WI38 (cell line): ENCODE results near the gene MGAM2.
"Not testable (repeated sequence)": the region's sequence is repeated elsewhere in the genome, so short reads cannot be mapped to it uniquely, and the experiment has no call there.

Experiments
- H3K4me3 ChIP-seq: 2 replicates; pipeline ENCODE4 v1.5.1; 2011; ENCODE audit warnings: low read depth, mild to moderate bottlenecking, control low read depth, low read length
- TF ChIP-seq, protein P1 (sequence below): IDR thresholded peaks from 2 replicates; pipeline ENCODE4 v1.5.1; 2012; ENCODE audit warnings: low read depth, mild to moderate bottlenecking, control low read depth, low read length

The MGAM2 gene

DNA sequence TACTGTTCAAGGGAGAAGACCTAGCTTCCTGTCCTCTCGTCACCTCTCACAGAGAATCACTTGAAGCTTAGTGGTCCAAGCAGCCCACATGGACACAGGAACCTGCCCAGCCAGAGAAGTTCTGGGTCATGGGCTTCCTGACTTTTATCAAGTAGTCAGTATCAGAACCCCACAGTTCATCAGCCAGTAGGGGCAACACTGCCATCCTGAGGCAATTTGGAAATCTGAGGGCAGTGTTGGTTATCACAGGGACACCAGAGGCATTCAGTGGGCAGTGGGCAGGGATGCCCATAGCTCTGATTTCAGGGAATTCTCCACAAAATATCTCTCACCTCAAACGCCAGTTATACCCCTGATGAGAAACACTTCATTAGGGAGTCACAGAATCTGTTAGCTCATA is 22.5 kb upstream of the MGAM2 start:
- TF ChIP-seq, protein P1, sequence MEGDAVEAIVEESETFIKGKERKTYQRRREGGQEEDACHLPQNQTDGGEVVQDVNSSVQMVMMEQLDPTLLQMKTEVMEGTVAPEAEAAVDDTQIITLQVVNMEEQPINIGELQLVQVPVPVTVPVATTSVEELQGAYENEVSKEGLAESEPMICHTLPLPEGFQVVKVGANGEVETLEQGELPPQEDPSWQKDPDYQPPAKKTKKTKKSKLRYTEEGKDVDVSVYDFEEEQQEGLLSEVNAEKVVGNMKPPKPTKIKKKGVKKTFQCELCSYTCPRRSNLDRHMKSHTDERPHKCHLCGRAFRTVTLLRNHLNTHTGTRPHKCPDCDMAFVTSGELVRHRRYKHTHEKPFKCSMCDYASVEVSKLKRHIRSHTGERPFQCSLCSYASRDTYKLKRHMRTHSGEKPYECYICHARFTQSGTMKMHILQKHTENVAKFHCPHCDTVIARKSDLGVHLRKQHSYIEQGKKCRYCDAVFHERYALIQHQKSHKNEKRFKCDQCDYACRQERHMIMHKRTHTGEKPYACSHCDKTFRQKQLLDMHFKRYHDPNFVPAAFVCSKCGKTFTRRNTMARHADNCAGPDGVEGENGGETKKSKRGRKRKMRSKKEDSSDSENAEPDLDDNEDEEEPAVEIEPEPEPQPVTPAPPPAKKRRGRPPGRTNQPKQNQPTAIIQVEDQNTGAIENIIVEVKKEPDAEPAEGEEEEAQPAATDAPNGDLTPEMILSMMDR = no peak
- H3K4me3 ChIP-seq = no peak overlapping the region

DNA sequence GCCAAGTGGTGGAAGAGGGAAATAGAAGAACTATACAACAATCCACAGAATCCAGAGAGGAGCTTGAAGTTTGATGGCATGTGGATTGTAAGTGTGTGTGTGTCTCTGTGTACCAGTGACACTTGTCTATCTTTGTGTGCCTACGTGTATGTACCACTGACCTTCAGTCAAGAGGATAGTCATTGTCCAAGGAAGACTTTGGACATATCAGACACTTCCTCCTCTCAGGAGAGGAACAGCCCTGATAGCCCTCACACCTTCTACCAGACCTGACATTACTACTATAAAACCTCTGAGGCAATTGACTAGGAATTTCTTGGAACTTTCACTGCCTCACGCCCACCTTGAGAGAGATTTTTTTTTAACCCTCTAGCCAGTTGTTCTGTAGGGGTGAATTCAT is 19.6 kb upstream of the MGAM2 start:
- TF ChIP-seq, protein P1 = no peak
- H3K4me3 ChIP-seq = no peak overlapping the region

DNA sequence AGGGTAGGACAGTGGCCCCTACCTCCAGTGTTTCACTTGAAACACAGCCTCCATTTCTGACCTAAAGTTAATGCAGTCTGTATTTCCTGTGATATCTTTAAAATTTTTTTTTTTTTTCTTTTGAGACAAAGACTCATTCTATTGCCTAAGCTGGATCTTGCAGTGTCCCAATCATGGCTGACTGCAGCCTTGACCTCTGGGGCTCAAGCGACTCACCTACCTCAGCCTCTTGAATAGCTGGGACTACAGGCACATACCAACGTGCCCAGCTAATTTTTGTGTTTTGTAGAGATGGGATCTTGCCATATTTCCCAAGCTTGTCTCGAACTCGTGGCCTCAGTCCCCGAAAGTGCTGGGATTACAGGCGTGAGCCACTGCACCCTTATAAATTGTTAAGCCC is 16.7 kb upstream of the MGAM2 start:
- TF ChIP-seq, protein P1 = no peak
- H3K4me3 ChIP-seq = no peak overlapping the region

- H3K4me3 ChIP-seq = no peak overlapping the region
- TF ChIP-seq, protein P1 = no peak
Observed at GRCh38 chr7:142097571-142097970, 13.9 kb upstream of the MGAM2 start.

GRCh38 chr7:142098004-142098403 is 13.5 kb upstream of the MGAM2 start:
- TF ChIP-seq, protein P1 = no peak
- H3K4me3 ChIP-seq = no peak overlapping the region

DNA sequence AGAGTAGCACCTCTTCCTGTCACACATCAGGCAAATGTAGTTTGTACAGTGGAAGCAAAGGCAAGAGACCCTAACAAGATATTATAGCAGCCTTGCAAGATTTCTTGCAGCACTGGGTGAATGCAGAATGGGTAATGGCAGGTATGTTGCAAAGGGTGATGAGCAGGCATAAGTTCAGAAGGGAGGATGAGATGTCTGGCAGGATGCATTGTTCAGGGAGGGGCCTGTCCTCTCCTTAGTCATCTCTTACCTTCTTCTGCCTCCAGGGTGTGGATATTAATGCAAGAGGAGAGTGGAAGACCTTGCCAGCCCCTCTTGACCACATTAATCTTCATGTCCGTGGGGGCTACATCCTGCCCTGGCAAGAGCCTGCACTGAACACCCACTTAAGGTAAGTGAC is 12.2 kb upstream of the MGAM2 start:
- not testable (repeated sequence) for H3K4me3 ChIP-seq

DNA sequence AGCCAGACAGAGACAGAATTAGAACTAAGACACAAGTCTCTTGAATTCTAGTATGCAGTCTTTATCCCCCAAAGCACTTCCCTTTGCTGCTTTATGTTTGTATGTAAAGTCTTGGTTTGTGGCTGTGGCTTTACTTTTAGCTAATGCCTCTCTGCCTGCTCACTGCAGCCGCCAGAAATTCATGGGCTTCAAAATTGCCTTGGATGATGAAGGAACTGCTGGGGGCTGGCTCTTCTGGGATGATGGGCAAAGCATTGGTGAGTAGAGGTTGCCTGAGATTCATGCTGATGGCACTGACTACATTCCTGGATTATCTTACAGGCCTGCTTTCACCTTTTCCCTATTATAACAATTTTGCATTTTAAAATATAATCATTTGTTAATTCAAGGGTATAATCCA is 10.9 kb upstream of the MGAM2 start:
- TF ChIP-seq, protein P1 = no peak
- no peak overlapping the region for H3K4me3 ChIP-seq

- not testable (repeated sequence) for H3K4me3 ChIP-seq
Observed at GRCh38 chr7:142101794-142102193, 9.7 kb upstream of the MGAM2 start.
